Hematopoietic multipotent progenitor cell treated with erythropoietin and hydrocortisone succinate and interleukin-3 and kit ligand, for 17 days (in vitro differentiated cells): Measurements from ENCODE around the gene TBC1D22A.

Experiments
- DNase-seq: peaks from one replicate; pipeline ENCODE4 v3.0.0-alpha.2; 2015; ENCODE audit warnings: low spot score

TBC1D22A gene

GRCh38 chr22:46995501-46996360 lies 233.3 kb downstream of the TBC1D22A start:
- no peak for DNase-seq

GRCh38 chr22:46996595-46997310 lies 234.3 kb downstream of the TBC1D22A start:
- DNase-seq: peak; percentile 18

GRCh38 chr22:46997311-46997970 lies 235.0 kb downstream of the TBC1D22A start:
- no peak for DNase-seq

- DNase-seq: no peak
These were observed 235.9 kb downstream of the TBC1D22A start for GRCh38 chr22:46998331-46998730.

- no peak for DNase-seq
These were observed 237.8 kb downstream of the TBC1D22A start for GRCh38 chr22:47000256-47000655.

- no peak for DNase-seq
These were observed 238.4 kb downstream of the TBC1D22A start for GRCh38 chr22:47000888-47001287.

- DNase-seq: no peak
These were observed 238.8 kb downstream of the TBC1D22A start for GRCh38 chr22:47001288-47001687.

- no peak for DNase-seq
These were observed 240.2 kb downstream of the TBC1D22A start for GRCh38 chr22:47002692-47003091.

- no peak for DNase-seq
These were observed 243.3 kb downstream of the TBC1D22A start for GRCh38 chr22:47005506-47006408.

GRCh38 chr22:47006433-47006832 lies 244.0 kb downstream of the TBC1D22A start:
- DNase-seq: no peak

GRCh38 chr22:47006869-47007268 lies 244.4 kb downstream of the TBC1D22A start:
- no peak for DNase-seq

GRCh38 chr22:47007496-47007895 lies 245.0 kb downstream of the TBC1D22A start:
- DNase-seq: no peak

GRCh38 chr22:47008208-47008885 lies 245.9 kb downstream of the TBC1D22A start:
- DNase-seq: no peak

GRCh38 chr22:47009304-47010101 lies 247.1 kb downstream of the TBC1D22A start:
- DNase-seq: no peak

- DNase-seq: no peak
These were observed 247.8 kb downstream of the TBC1D22A start for GRCh38 chr22:47010211-47010610.

- DNase-seq: no peak
These were observed 248.8 kb downstream of the TBC1D22A start for GRCh38 chr22:47011131-47011858.

- DNase-seq: no peak
These were observed 249.4 kb downstream of the TBC1D22A start for GRCh38 chr22:47011859-47012258.

GRCh38 chr22:47012589-47013370 lies 250.3 kb downstream of the TBC1D22A start:
- DNase-seq: no peak
